Sigmoid colon (tissue), 4 donors: Measurements from ENCODE around the gene PCBP3.

ENCODE experiments used
- CTCF ChIP-seq, 4 experiments: fragments of 450-650 bp in 3 of 4; fragments of 200-600 bp in 1 of 4; IDR thresholded peaks; one replicate each; pipeline ENCODE4 v1.5.1; 2016 to 2019; ENCODE audit warnings: antibody characterized with exemption in 4 of 4, mild to moderate bottlenecking in 3 of 4, moderate library complexity in 2 of 4
- POLR2A ChIP-seq, 2 donors: fragments of 450-650 bp; IDR thresholded peaks; one replicate each; pipeline ENCODE4 v1.6.1; 2016; ENCODE audit warnings: antibody characterized with exemption in 2 of 2, mild to moderate bottlenecking in 2 of 2, moderate library complexity in 2 of 2
- POLR2AphosphoS5 ChIP-seq, 4 donors: sonication (generic); formaldehyde crosslinking; IDR thresholded peaks; one replicate each; pipeline ENCODE4 v1.6.1; 2017; ENCODE audit warnings: antibody characterized with exemption in 4 of 4

- TF ChIP-seq CTCF (IDR thresholded peaks at IDR 0.05), result no peak
- TF ChIP-seq POLR2A (IDR thresholded peaks at IDR 0.05), result no peak
- TF ChIP-seq POLR2AphosphoS5 (IDR thresholded peaks at IDR 0.05), result no peak
Observed at GRCh38 chr21:45748593-45748992, 105.1 kb downstream of the PCBP3 start.
